HepG2 (cell line): Measurements from ENCODE around the gene AP3D1. TPM values are rescaled to one million over a fixed set of nuclear protein-coding genes. Genes with fewer than 3 reads are reported as not detected.

Experiments
- AKAP8 ChIP-seq: sonication (generic); formaldehyde crosslinking; IDR thresholded peaks from 2 replicates; pipeline ENCODE4 v1.5.1; 2020; ENCODE audit warnings: mild to moderate bottlenecking, missing genetic modification reagents
- ATAD3A ChIP-seq: sonication (generic); formaldehyde crosslinking; IDR thresholded peaks from 2 replicates; pipeline ENCODE4 v1.4.0; 2020; ENCODE audit warnings: missing genetic modification reagents
- DNMT1 ChIP-seq: sonication (generic); formaldehyde crosslinking; IDR thresholded peaks from 2 replicates; pipeline ENCODE4 v1.5.1; 2020; ENCODE audit warnings: mild to moderate bottlenecking, missing genetic modification reagents
- DZIP1 ChIP-seq: sonication (generic); formaldehyde crosslinking; IDR thresholded peaks from 2 replicates; pipeline ENCODE4 v1.5.0; 2020; ENCODE audit warnings: mild to moderate bottlenecking, missing genetic modification reagents
- HNF4G ChIP-seq, 2 experiments: sonication (generic) in 1 of 2; formaldehyde crosslinking in 1 of 2; IDR thresholded peaks; 2 replicates each; pipeline versions ENCODE4 v1.4.0 to v1.6.1; 2011 to 2020; ENCODE audit warnings: borderline replicate concordance in 2 of 2, low read depth in 2 of 2, mild to moderate bottlenecking in 2 of 2, low read length in 1 of 2, missing genetic modification reagents in 1 of 2, moderate library complexity in 1 of 2
- HNRNPK ChIP-seq: fragments of 200-400 bp; formaldehyde crosslinking; IDR thresholded peaks from 2 replicates; pipeline ENCODE4 v1.6.1; 2018; ENCODE audit warnings: low read length, low read depth, moderate library complexity, mild to moderate bottlenecking; ENCODE audit not compliant: poor library complexity, severe bottlenecking
- MAX ChIP-seq: IDR thresholded peaks from 2 replicates; pipeline ENCODE4 v1.6.1; 2012; ENCODE audit warnings: inconsistent platforms
- MEIS2 ChIP-seq: sonication (generic); formaldehyde crosslinking; IDR thresholded peaks from 2 replicates; pipeline ENCODE4 v1.9.0; 2021; ENCODE audit warnings: mild to moderate bottlenecking, missing genetic modification reagents
- MIER2 ChIP-seq: IDR thresholded peaks from 2 replicates; pipeline ENCODE4 v1.6.1; 2016; ENCODE audit warnings: missing biosample characterization, missing genetic modification reagents
- MXI1 ChIP-seq: IDR thresholded peaks from 3 replicates; pipeline ENCODE4 v1.6.1; 2012; ENCODE audit warnings: low read depth, low read length, inconsistent platforms, borderline replicate concordance
- NKX3-1 ChIP-seq: sonication (generic); formaldehyde crosslinking; IDR thresholded peaks from 2 replicates; pipeline ENCODE4 v1.5.0; 2020; ENCODE audit warnings: missing genetic modification reagents
- RBM22 ChIP-seq: fragments of 200-400 bp; formaldehyde crosslinking; optimal IDR thresholded peaks from 2 replicates; pipeline ENCODE3; 2017; ENCODE audit warnings: mild to moderate bottlenecking, low read length, moderate library complexity
- SAP130 ChIP-seq: IDR thresholded peaks from 2 replicates; pipeline ENCODE4 v1.6.1; 2016; ENCODE audit warnings: low read depth
- SKIL ChIP-seq: sonication (generic); formaldehyde crosslinking; IDR thresholded peaks from 2 replicates; pipeline ENCODE4 v1.8.0; 2022; ENCODE audit warnings: missing genetic modification reagents, mild to moderate bottlenecking, moderate library complexity, borderline replicate concordance
- ZFP82 ChIP-seq: sonication (generic); formaldehyde crosslinking; IDR thresholded peaks from 2 replicates; pipeline ENCODE4 v1.5.1; 2020; ENCODE audit warnings: mild to moderate bottlenecking, missing genetic modification reagents, borderline replicate concordance
- ZKSCAN8 ChIP-seq: IDR thresholded peaks from 2 replicates; pipeline ENCODE4 v1.6.1; 2016; ENCODE audit warnings: borderline replicate concordance, missing genetic modification reagents, missing compliant biosample characterization
- ZNF121 ChIP-seq: sonication (generic); formaldehyde crosslinking; IDR thresholded peaks from 2 replicates; pipeline ENCODE4 v1.5.0; 2020; ENCODE audit warnings: mild to moderate bottlenecking, missing genetic modification reagents
- ZNF292 ChIP-seq: sonication (generic); formaldehyde crosslinking; IDR thresholded peaks from 2 replicates; pipeline ENCODE4 v1.8.1; 2022; ENCODE audit warnings: mild to moderate bottlenecking, low read depth, missing genetic modification reagents, borderline replicate concordance
- polyA plus RNA-seq, 8 experiments: library from polyadenylated mRNA; depleted of rRNA in 3 of 8; stranded (reverse) in 7 of 8; unstranded in 1 of 8; fragments of >200 nt; fragmentation: Illumina TruSeq in 4 of 8; extraction: Trizol in 4 of 8; gene quantifications; 2 replicates each; pipeline versions ENCODE4 v1.2.1 to v1.2.3, GENCODE V29; 2011 to 2016; ENCODE audit warnings: low read depth in 4 of 8, missing spikeins in 1 of 8, mixed read lengths in 1 of 8; ENCODE audit not compliant: insufficient read depth in 1 of 8
- total RNA-seq, 5 experiments: library from RNA; depleted of rRNA; stranded (reverse); fragments of >200 nt; fragmentation: Illumina TruSeq; extraction: Trizol; gene quantifications; 2 replicates each; pipeline ENCODE4 v1.2.3, GENCODE V29; 2016; ENCODE audit warnings: low read depth in 1 of 5
- TF ChIP-seq, protein P1 (sequence below): sonication (generic); formaldehyde crosslinking; IDR thresholded peaks from 2 replicates; pipeline ENCODE4 v1.5.0; 2020; ENCODE audit warnings: missing genetic modification reagents, mild to moderate bottlenecking, borderline replicate concordance
- TF ChIP-seq, protein P2 (sequence below): sonication (generic); formaldehyde crosslinking; IDR thresholded peaks from 2 replicates; pipeline ENCODE4 v1.4.0; 2020; ENCODE audit warnings: mild to moderate bottlenecking, missing genetic modification reagents

The AP3D1 gene
- total and polyA plus RNA-seq, 2 of the 13 experiments (the other 11 are each of a cell fraction or from before 2014, with no cell fraction given), result 68.0 to 82.6 TPM

- TF ChIP-seq MAX (peak; percentile 39; the same call in 1 of the 2 replicates), NKX3-1 (CRISPR knock-in tag) (no peak), HNF4G (IDR thresholded peaks at IDR 0.05; ENCODE audit: borderline replicate concordance, low read depth, low read length) (peak; percentile 69; the same call in 1 of the 2 replicates), HNF4G (CRISPR knock-in tag; IDR thresholded peaks at IDR 0.05; ENCODE audit: borderline replicate concordance, low read depth) (no peak; the same call in 1 of the 2 replicates), MXI1 (peak; percentile 33; the same call in 1 of the 3 replicates), ZNF121 (no peak), ZNF292 (CRISPR knock-in tag) (peak; percentile 27; the same call in 1 of the 2 replicates), MEIS2 (CRISPR knock-in tag) (no peak), DZIP1 (CRISPR knock-in tag) (0 out of 2 replicates have a peak, but pooled peaks have one; percentile 64), ZFP82 (no peak), SAP130 (CRISPR knock-in tag) (peak; percentile 51), RBM22 (no peak), MIER2 (CRISPR knock-in tag) (0 out of 2 replicates have a peak, but pooled peaks have one; percentile 16), ATAD3A (CRISPR knock-in tag) (no peak), ZKSCAN8 (no peak), AKAP8 (CRISPR knock-in tag) (no peak), SKIL (CRISPR knock-in tag) (no peak), DNMT1 (no peak), HNRNPK (no peak)
- TF ChIP-seq, protein P1, sequence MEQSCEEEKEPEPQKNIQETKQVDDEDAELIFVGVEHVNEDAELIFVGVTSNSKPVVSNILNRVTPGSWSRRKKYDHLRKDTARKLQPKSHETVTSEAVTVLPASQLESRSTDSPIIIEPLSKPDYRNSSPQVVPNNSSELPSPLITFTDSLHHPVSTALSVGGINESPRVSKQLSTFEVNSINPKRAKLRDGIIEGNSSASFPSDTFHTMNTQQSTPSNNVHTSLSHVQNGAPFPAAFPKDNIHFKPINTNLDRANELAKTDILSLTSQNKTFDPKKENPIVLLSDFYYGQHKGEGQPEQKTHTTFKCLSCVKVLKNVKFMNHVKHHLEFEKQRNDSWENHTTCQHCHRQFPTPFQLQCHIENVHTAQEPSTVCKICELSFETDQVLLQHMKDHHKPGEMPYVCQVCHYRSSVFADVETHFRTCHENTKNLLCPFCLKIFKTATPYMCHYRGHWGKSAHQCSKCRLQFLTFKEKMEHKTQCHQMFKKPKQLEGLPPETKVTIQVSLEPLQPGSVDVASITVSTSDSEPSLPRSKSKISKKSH (CRISPR knock-in tag), result 0 out of 2 replicates have a peak, but pooled peaks have one; percentile 44
- TF ChIP-seq, protein P2, sequence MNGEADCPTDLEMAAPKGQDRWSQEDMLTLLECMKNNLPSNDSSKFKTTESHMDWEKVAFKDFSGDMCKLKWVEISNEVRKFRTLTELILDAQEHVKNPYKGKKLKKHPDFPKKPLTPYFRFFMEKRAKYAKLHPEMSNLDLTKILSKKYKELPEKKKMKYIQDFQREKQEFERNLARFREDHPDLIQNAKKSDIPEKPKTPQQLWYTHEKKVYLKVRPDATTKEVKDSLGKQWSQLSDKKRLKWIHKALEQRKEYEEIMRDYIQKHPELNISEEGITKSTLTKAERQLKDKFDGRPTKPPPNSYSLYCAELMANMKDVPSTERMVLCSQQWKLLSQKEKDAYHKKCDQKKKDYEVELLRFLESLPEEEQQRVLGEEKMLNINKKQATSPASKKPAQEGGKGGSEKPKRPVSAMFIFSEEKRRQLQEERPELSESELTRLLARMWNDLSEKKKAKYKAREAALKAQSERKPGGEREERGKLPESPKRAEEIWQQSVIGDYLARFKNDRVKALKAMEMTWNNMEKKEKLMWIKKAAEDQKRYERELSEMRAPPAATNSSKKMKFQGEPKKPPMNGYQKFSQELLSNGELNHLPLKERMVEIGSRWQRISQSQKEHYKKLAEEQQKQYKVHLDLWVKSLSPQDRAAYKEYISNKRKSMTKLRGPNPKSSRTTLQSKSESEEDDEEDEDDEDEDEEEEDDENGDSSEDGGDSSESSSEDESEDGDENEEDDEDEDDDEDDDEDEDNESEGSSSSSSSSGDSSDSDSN (CRISPR knock-in tag), result peak; percentile 95
Measured at GRCh38 chr19:2103045-2103707, 48.2 kb downstream of the AP3D1 start (continued).
